Measurements from ENCODE around the gene ACTA1.

GRCh38 chr1:229479660-229480399 lies 45.9 kb upstream of the ACTA1 start:
- TF ChIP-seq ZNF274 (IDR thresholded peaks at IDR 0.05; ENCODE audit: low read depth, low read length): no peak
- no peak for TF ChIP-seq YY1 (IDR thresholded peaks at IDR 0.05; ENCODE audit: insufficient read depth, insufficient read length)
- TF ChIP-seq SUZ12 (IDR thresholded peaks at IDR 0.05; ENCODE audit: extremely low read depth, insufficient read depth, insufficient read length): no peak
